K562 (cell line): Measurements from ENCODE around the gene RNFT2. TPM values are rescaled to one million over a fixed set of nuclear protein-coding genes. Genes with fewer than 3 reads are reported as not detected.
A peak's percentile ranks its signal among the peaks of the same experiment; 100 is the strongest.

ENCODE experiments used
- BCLAF1 ChIP-seq, 2 experiments: fragments of 450-650 bp in 1 of 2; IDR thresholded peaks; 2 replicates each; pipeline ENCODE4 v1.6.1; 2011 to 2017; ENCODE audit warnings: low read depth in 2 of 2, antibody characterized with exemption in 1 of 2, borderline replicate concordance in 1 of 2, low read length in 1 of 2, mild to moderate bottlenecking in 1 of 2, mixed read lengths in 1 of 2; ENCODE audit not compliant: control insufficient read depth in 1 of 2
- CEBPB ChIP-seq: fragments of 450-650 bp; IDR thresholded peaks from 2 replicates; pipeline ENCODE4 v1.6.1; 2016; ENCODE audit warnings: missing genetic modification characterization, missing compliant biosample characterization
- CEBPG ChIP-seq, 3 experiments: fragments of 200-800 bp in 1 of 3; sonication (Bioruptor generic) in 1 of 3; sonication (generic) in 1 of 3; formaldehyde crosslinking in 1 of 3; IDR thresholded peaks in 2 of 3; conservative IDR thresholded peaks in 1 of 3; 2 replicates each; pipeline versions ENCODE4 v1.6.1 to v1.8.0; 2016 to 2022; ENCODE audit warnings: missing compliant biosample characterization in 2 of 3, missing genetic modification characterization in 2 of 3, mild to moderate bottlenecking in 1 of 3, missing genetic modification reagents in 1 of 3
- CREB3L1 ChIP-seq: fragments of 450-650 bp; IDR thresholded peaks from 2 replicates; pipeline ENCODE4 v1.6.1; 2014; ENCODE audit warnings: low read depth, mild to moderate bottlenecking, moderate library complexity, borderline replicate concordance
- GATAD2B ChIP-seq: fragments of 450-650 bp; IDR thresholded peaks from 2 replicates; pipeline ENCODE4 v1.6.1; 2017; ENCODE audit warnings: mild to moderate bottlenecking, borderline replicate concordance
- HBP1 ChIP-seq: fragments of 450-650 bp; formaldehyde crosslinking; IDR thresholded peaks from 2 replicates; pipeline ENCODE4 v1.4.0; 2022; ENCODE audit warnings: missing genetic modification characterization
- HNRNPL ChIP-seq: fragments of 200-400 bp; formaldehyde crosslinking; IDR thresholded peaks from 2 replicates; pipeline ENCODE4 v1.6.1; 2017; ENCODE audit warnings: low read depth, mild to moderate bottlenecking, low read length
- JUNB ChIP-seq: fragments of 450-650 bp; formaldehyde crosslinking; conservative IDR thresholded peaks from 2 replicates; pipeline ENCODE4 v1.4.0; 2020; ENCODE audit warnings: mild to moderate bottlenecking
- KDM2B ChIP-seq: fragments of 250-450 bp; sonication (Bioruptor Pico); IDR thresholded peaks from 2 replicates; pipeline ENCODE4 v1.8.0; 2021; ENCODE audit warnings: mild to moderate bottlenecking, moderate library complexity
- NR3C1 ChIP-seq: sonication (generic); formaldehyde crosslinking; IDR thresholded peaks from 2 replicates; pipeline ENCODE4 v1.8.1; 2022; ENCODE audit warnings: missing genetic modification reagents
- PTTG1 ChIP-seq: fragments of 450-650 bp; IDR thresholded peaks from 2 replicates; pipeline ENCODE4 v1.6.1; 2016; ENCODE audit warnings: low read depth, mild to moderate bottlenecking, missing genetic modification characterization, missing compliant biosample characterization
- PURB ChIP-seq: sonication (generic); formaldehyde crosslinking; IDR thresholded peaks from 2 replicates; pipeline ENCODE4 v1.9.0; 2021; ENCODE audit warnings: low read depth, mild to moderate bottlenecking, missing genetic modification reagents
- RBM15 ChIP-seq: fragments of 200-400 bp; formaldehyde crosslinking; IDR thresholded peaks from 2 replicates; pipeline ENCODE4 v1.6.1; 2018; ENCODE audit warnings: mild to moderate bottlenecking, low read length, moderate library complexity; ENCODE audit not compliant: insufficient read depth
- YY1 ChIP-seq, 3 experiments: IDR thresholded peaks; 2 replicates each; pipeline ENCODE4 v1.6.1; 2011; ENCODE audit warnings: low read length in 2 of 3, mild to moderate bottlenecking in 2 of 3, moderate library complexity in 2 of 3, borderline replicate concordance in 1 of 3, control low read depth in 1 of 3, low read depth in 1 of 3; ENCODE audit not compliant: insufficient read depth in 3 of 3, insufficient replicate concordance in 2 of 3, control insufficient read depth in 1 of 3, insufficient read length in 1 of 3; ENCODE audit errors: extremely low read depth in 1 of 3
- ZBTB12 ChIP-seq: fragments of 250-450 bp; sonication (Bioruptor Pico); IDR thresholded peaks from 2 replicates; pipeline ENCODE4 v1.4.0; 2020
- ZFP36 ChIP-seq: fragments of 150-350 bp; IDR thresholded peaks from 2 replicates; pipeline ENCODE4 v1.6.1; 2018; ENCODE audit warnings: low read length, low read depth; ENCODE audit not compliant: partially characterized antibody
- ZNF217 ChIP-seq: sonication (generic); formaldehyde crosslinking; IDR thresholded peaks from 2 replicates; pipeline ENCODE4 v1.8.0; 2022; ENCODE audit warnings: mild to moderate bottlenecking, missing genetic modification reagents
- ZNF717 ChIP-seq: fragments of 250-450 bp; sonication (Bioruptor Pico); IDR thresholded peaks from 2 replicates; pipeline ENCODE4 v1.5.0; 2021
- ZNF764 ChIP-seq: fragments of 250-450 bp; sonication (Bioruptor Pico); IDR thresholded peaks from 2 replicates; pipeline ENCODE4 v1.4.0; 2020; ENCODE audit warnings: low read depth, mild to moderate bottlenecking, moderate library complexity
- polyA plus RNA-seq, 8 experiments: library from polyadenylated mRNA; depleted of rRNA in 4 of 8; stranded (reverse) in 5 of 8; unstranded in 3 of 8; fragments of >200 nt; fragmentation: Nextera tagmentation in 2 of 8; fragmentation: Illumina TruSeq in 1 of 8; extraction: Ambion mirVana in 2 of 8; extraction: Trizol in 1 of 8; gene quantifications; 2 replicates each; pipeline versions ENCODE4 v1.2.1 to v1.2.3, GENCODE V29; 2011 to 2014; ENCODE audit warnings: inconsistent platforms in 1 of 8, missing spikeins in 1 of 8
- total RNA-seq, 7 experiments: library from RNA; depleted of rRNA in 6 of 7; stranded (reverse); fragments of >200 nt in 6 of 7; fragmentation: Illumina TruSeq in 2 of 7; extraction: Trizol in 2 of 7; gene quantifications; 2 replicates each; pipeline versions ENCODE4 v1.2.1 to v1.2.3, GENCODE V29; 2011 to 2021; ENCODE audit warnings: low replicate concordance in 1 of 7

RNFT2 gene
- total and polyA plus RNA-seq, 9 of the 15 experiments (the other 6 are each of a cell fraction or from before 2014, with no cell fraction given), result 3.6 to 26.3 (median 9.5) TPM

- peak; percentile 30 to 81 (median 32) for TF ChIP-seq YY1 (IDR thresholded peaks at IDR 0.05; ENCODE audit: borderline replicate concordance in 1 of 3, control insufficient read depth in 1 of 3, extremely low read depth in 1 of 3, insufficient read depth in 3 of 3, insufficient read length in 1 of 3, insufficient replicate concordance in 2 of 3, low read depth in 1 of 3, low read length in 2 of 3)
- no peak for TF ChIP-seq HNRNPL
- no peak for TF ChIP-seq NR3C1 (CRISPR knock-in tag)
- no peak for TF ChIP-seq ZNF717 (CRISPR knock-in tag)
- TF ChIP-seq RBM15, result no peak
- TF ChIP-seq BCLAF1 (IDR thresholded peaks at IDR 0.05; ENCODE audit: borderline replicate concordance in 1 of 2, control insufficient read depth in 1 of 2, low read depth in 2 of 2, low read length in 1 of 2), result no peak
- TF ChIP-seq PURB (CRISPR knock-in tag), result no peak
- peak; percentile 54; the same call in 1 of the 2 replicates for TF ChIP-seq CREB3L1
- TF ChIP-seq CEBPB (tag), result peak; percentile 53; the same call in 1 of the 2 replicates
- no peak for TF ChIP-seq KDM2B (CRISPR knock-in tag)
- TF ChIP-seq CEBPG (CRISPR knock-in tag; IDR thresholded peaks at IDR 0.05), result no peak
- TF ChIP-seq CEBPG (tag; conservative IDR thresholded peaks at IDR 0.05 in 1 of 2, IDR thresholded peaks at IDR 0.05 in 1 of 2), result peak in 1 of 2 experiments; percentile 41; a peak in 1 of 4 replicates
- no peak for TF ChIP-seq HBP1
- no peak for TF ChIP-seq ZFP36
- no peak for TF ChIP-seq ZNF217
- TF ChIP-seq ZBTB12, result no peak
- TF ChIP-seq PTTG1, result no peak
- no peak for TF ChIP-seq GATAD2B
- TF ChIP-seq ZNF764 (CRISPR knock-in tag), result no peak
- no peak for TF ChIP-seq JUNB (CRISPR knock-in tag)
These were observed 136.3 kb downstream of the RNFT2 start (continued) for GRCh38 chr12:116874324-116874995.
